Esophagus squamous epithelium (tissue), 5 donors: Measurements from ENCODE around the gene MAN2B1. TPM values are rescaled to one million over a fixed set of nuclear protein-coding genes. Genes with fewer than 3 reads are reported as not detected.

Experiments used
- DNase-seq: peaks from one replicate; lab custom pipeline; 2025; lab: John Stamatoyannopoulos, UW
- H3K27ac ChIP-seq, 4 donors: fragments of 200-600 bp; sonication (generic); one replicate each; pipeline ENCODE4 v1.5.1; 2016 to 2019; ENCODE audit warnings: mild to moderate bottlenecking in 1 of 4
- H3K27me3 ChIP-seq, 4 donors: fragments of 200-600 bp; sonication (generic); 1 replicate in 3 of 4; 2 replicates in 1 of 4; pipeline versions ENCODE4 v1.5.1 to v1.6.0; 2017 to 2021; ENCODE audit warnings: antibody characterized with exemption in 1 of 4
- H3K36me3 ChIP-seq, 3 donors: fragments of 200-600 bp; sonication (generic); one replicate each; pipeline ENCODE4 v1.5.1; 2016 to 2019
- H3K4me1 ChIP-seq, 3 donors: fragments of 200-600 bp; sonication (generic); one replicate each; pipeline ENCODE4 v1.5.1; 2017 to 2019
- H3K4me3 ChIP-seq, 4 donors: fragments of 200-600 bp; sonication (generic); 1 replicate in 3 of 4; 2 replicates in 1 of 4; pipeline ENCODE4 v1.5.1; 2016 to 2019; ENCODE audit warnings: mild to moderate bottlenecking in 2 of 4, moderate library complexity in 1 of 4
- H3K9me3 ChIP-seq, 3 donors: fragments of 200-600 bp; sonication (generic); one replicate each; pipeline ENCODE4 v1.5.1; 2016 to 2019
- POLR2A ChIP-seq, 4 donors: fragments of 450-650 bp; IDR thresholded peaks; one replicate each; pipeline ENCODE4 v1.6.1; 2017; ENCODE audit warnings: antibody characterized with exemption in 4 of 4, mild to moderate bottlenecking in 4 of 4, moderate library complexity in 3 of 4
- WGBS, 2 donors: methylation state at CpG; one replicate each; pipeline ENCODE4 v1.1.5; 2018; 5-methylcytosine and 5-hydroxymethylcytosine counted together
- intact Hi-C: fragments of 100-400 bp; cut with DNase I; formaldehyde crosslinking; loops from one replicate; pipeline ENCODE4 v1.15.0; 2022
- total RNA-seq, 4 donors: library from RNA; depleted of rRNA; stranded (reverse); fragments of >200 nt; gene quantifications; one replicate each; pipeline ENCODE4 v1.1.0, GENCODE V29; 2016
- TF ChIP-seq, protein P1 (sequence below), 6 experiments: fragments of 450-650 bp in 4 of 6; fragments of 200-600 bp in 2 of 6; sonication (generic) in 2 of 6; IDR thresholded peaks; one replicate each; pipeline ENCODE4 v1.5.1; 2016 to 2019; ENCODE audit warnings: antibody characterized with exemption in 6 of 6, mild to moderate bottlenecking in 4 of 6, moderate library complexity in 4 of 6
- donor health status: DM: yes; HTN: yes; CAD: no.

MAN2B1 gene
- total RNA-seq, 4 donors from 2014 or later: 25.5 to 55.5 (median 39.4) TPM

DNA sequence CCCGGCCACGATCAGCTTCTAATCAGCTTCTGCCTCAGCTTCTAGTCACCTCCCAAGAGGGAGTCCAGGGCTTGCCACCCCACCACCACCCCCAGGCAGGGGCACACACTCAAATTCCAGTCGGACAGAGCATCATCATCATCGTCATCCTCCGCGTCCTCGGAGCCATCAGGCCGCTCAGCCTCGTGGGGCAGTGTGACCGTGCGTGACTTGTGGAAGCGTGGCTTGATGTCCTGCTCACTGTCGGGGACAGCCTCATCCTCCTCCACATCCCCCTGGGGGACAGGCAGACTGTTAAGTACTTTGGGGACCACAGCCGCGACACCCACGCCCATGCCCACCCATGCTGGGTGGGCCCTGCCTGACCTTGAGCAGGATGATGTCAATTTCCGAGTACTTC, 44.6 kb upstream of the MAN2B1 start:
- H3K4me3 ChIP-seq: no peak overlapping the region
- WGBS, 2 donors: 100% methylated on average over 2 to 6 of the region's 17 CpGs
- no peak overlapping the region for H3K27ac ChIP-seq
- peaks cover 56 to 99% (median 69%) of the 10 kb centered on the region in 3 donors for H3K36me3 ChIP-seq
- no peaks in the 10 kb centered on the region for H3K9me3 ChIP-seq
- TF ChIP-seq, protein P1, sequence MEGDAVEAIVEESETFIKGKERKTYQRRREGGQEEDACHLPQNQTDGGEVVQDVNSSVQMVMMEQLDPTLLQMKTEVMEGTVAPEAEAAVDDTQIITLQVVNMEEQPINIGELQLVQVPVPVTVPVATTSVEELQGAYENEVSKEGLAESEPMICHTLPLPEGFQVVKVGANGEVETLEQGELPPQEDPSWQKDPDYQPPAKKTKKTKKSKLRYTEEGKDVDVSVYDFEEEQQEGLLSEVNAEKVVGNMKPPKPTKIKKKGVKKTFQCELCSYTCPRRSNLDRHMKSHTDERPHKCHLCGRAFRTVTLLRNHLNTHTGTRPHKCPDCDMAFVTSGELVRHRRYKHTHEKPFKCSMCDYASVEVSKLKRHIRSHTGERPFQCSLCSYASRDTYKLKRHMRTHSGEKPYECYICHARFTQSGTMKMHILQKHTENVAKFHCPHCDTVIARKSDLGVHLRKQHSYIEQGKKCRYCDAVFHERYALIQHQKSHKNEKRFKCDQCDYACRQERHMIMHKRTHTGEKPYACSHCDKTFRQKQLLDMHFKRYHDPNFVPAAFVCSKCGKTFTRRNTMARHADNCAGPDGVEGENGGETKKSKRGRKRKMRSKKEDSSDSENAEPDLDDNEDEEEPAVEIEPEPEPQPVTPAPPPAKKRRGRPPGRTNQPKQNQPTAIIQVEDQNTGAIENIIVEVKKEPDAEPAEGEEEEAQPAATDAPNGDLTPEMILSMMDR (IDR thresholded peaks at IDR 0.05): no peak
- TF ChIP-seq POLR2A (IDR thresholded peaks at IDR 0.05): no peak
- H3K27me3 ChIP-seq: no peaks in the 10 kb centered on the region
- H3K4me1 ChIP-seq: no peaks in the 10 kb centered on the region
- DNase-seq: no peak
- intact Hi-C loops: loop anchor here (10.0 kb wide), 1 partner anchor 94 kb away; the partner anchor contains the start of genes PRDX2, RNASEH2A and THSD8

DNA sequence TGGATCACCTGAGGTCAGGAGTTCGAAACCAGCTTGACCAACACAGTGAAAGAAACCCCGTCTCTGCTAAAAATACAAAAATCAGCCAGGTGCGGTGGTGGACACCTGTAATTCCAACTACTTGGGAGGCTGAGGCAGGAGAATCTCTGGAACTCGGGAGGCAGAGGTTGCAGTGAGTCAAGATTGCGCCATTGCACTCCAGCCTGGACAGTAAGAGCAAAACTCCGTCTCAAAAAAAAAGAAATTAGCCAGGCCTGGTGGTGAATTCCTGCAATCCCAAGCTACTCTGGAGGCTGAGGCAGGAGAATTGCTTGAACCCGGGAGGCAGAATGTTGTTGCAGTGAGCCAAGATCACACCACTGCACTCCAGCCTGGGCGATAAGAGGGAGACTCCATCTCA, 42.1 kb upstream of the MAN2B1 start:
- WGBS, 2 donors: 87 to 90% methylated on average over 4 to 8 of the region's 8 CpGs
- intact Hi-C loops: no loop called here
- Histone ChIP-seq H3K27ac (no peak overlapping the region), H3K9me3 (no peaks in the 10 kb centered on the region), H3K36me3 (peaks cover 52 to 99% (median 69%) of the 10 kb centered on the region in 3 donors), H3K4me3 (no peak overlapping the region), H3K27me3 (no peaks in the 10 kb centered on the region), H3K4me1 (no peaks in the 10 kb centered on the region)
- TF ChIP-seq, protein P1 (IDR thresholded peaks at IDR 0.05): no peak
- TF ChIP-seq POLR2A (IDR thresholded peaks at IDR 0.05): no peak
- DNase-seq: no peak

DNA sequence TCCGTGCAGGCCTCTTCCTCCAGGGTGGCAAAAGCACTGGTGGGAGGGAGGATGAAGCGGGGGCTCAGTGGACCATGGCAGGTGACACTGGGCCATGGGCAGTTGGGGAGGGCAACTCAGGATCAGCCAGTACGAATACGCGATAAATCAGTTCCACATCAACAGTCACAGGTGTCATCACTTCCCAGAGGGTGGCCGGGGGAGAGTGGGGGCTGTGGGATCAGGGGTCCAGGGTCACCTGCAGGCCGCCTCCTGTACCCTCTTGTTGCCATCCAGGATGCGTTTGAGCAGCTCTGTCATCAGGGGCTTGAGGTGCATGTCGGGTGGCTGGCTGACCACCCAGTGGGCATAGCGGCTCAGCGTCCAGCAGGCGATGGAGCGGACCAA, 39.8 kb upstream of the MAN2B1 start:
- intact Hi-C loops: no loop called here
- peaks cover 56 to 100% (median 82%) of the 10 kb centered on the region in 3 donors for H3K36me3 ChIP-seq
- no peak overlapping the region for H3K4me3 ChIP-seq
- WGBS, 2 donors: 89 to 93% methylated on average over 3 to 8 of the region's 13 CpGs
- no peak for TF ChIP-seq POLR2A (IDR thresholded peaks at IDR 0.05)
- TF ChIP-seq, protein P1 (IDR thresholded peaks at IDR 0.05): no peak
- no peaks in the 10 kb centered on the region for H3K4me1 ChIP-seq
- DNase-seq: no peak
- no peaks in the 10 kb centered on the region for H3K9me3 ChIP-seq
- no peak overlapping the region for H3K27ac ChIP-seq
- no peaks in the 10 kb centered on the region for H3K27me3 ChIP-seq

DNA sequence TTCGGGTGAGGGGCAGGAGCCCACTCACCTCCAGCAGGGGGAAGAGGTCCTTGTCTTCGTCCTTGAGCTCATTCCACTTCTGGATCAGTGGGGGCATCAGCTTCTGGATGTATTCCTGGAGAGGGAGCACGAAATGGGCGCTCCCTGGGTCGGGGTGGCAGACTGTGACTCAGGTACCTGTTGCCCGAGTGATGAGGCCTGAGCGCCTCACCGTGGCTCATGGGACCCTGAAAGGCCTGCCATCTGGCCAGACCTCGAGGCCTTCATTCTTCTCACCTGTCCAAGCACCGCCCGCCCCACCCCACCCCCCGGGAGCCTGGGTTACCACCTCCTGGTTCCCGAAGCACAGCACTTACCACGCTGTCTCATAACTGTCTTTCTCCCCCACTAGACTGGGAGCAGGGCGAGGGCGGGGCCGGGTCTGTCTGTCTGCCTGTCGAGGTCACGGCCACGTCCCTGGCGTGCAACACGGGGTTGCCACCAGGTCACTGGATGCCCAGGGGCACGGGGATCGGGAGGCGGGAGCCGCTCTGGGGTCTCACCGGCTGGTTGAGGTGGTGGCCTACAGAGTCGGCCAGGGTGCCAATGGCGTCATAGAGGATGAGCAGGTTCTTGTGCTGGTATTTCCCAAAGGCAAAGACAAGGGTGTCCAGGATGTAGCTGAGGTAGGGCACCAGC, 39.3 kb upstream of the MAN2B1 start:
- WGBS, 2 donors: 84 to 85% methylated on average over 5 to 7 of the region's 29 CpGs
- Histone ChIP-seq H3K4me1 (no peaks in the 10 kb centered on the region), H3K4me3 (no peak overlapping the region), H3K27ac (no peak overlapping the region), H3K9me3 (no peaks in the 10 kb centered on the region), H3K27me3 (no peaks in the 10 kb centered on the region), H3K36me3 (peaks cover 57 to 100% (median 83%) of the 10 kb centered on the region in 3 donors)
- TF ChIP-seq, protein P1 (IDR thresholded peaks at IDR 0.05): no peak
- no peak for TF ChIP-seq POLR2A (IDR thresholded peaks at IDR 0.05)
- intact Hi-C loops: no loop called here
- no peak for DNase-seq

DNA sequence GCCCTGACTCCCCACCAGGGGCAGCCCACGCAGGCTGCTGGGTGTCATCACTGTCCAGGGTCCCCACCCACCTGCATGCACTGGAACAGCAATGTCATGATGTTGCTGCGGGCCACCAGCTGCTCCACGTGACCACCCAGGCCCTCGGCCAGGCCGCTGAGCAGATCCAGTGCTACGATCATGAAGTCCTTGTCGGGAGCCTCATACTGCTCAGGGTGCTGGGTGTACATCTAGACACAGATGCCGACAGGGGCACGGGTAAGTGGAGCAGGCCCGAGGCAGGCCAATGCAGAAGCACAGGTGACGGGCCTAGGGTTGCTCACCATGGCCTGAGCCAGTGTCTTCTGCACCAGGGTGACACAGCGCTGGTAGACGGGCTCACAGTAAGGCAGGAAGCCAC, 38.6 kb upstream of the MAN2B1 start:
- intact Hi-C loops: no loop called here
- no peaks in the 10 kb centered on the region for H3K4me1 ChIP-seq
- peaks cover 55 to 100% (median 83%) of the 10 kb centered on the region in 3 donors for H3K36me3 ChIP-seq
- TF ChIP-seq POLR2A (IDR thresholded peaks at IDR 0.05): no peak
- TF ChIP-seq, protein P1 (IDR thresholded peaks at IDR 0.05): no peak
- DNase-seq: no peak
- no peaks in the 10 kb centered on the region for H3K27me3 ChIP-seq
- no peak overlapping the region for H3K27ac ChIP-seq
- H3K9me3 ChIP-seq: no peaks in the 10 kb centered on the region
- H3K4me3 ChIP-seq: no peak overlapping the region
- WGBS, 2 donors: 96 to 100% methylated on average over 2 to 8 of the region's 13 CpGs
